ENCODE results near the gene TLR6.

GRCh38 chr4:38814386-38814785, 42.2 kb downstream of the TLR6 start:
- no peak for TF ChIP-seq CTCF (IDR thresholded peaks at IDR 0.05)
- no peak for TF ChIP-seq POLR2A (IDR thresholded peaks at IDR 0.05)

Measured in body of pancreas (tissue), 4 donors.